ENCODE results near the gene TMEM208. TPM values are rescaled to one million over a fixed set of nuclear protein-coding genes. Genes with fewer than 3 reads are reported as not detected.

The TMEM208 gene
- total RNA-seq, 1 experiment from 2014 or later: 44.4 TPM

DNA sequence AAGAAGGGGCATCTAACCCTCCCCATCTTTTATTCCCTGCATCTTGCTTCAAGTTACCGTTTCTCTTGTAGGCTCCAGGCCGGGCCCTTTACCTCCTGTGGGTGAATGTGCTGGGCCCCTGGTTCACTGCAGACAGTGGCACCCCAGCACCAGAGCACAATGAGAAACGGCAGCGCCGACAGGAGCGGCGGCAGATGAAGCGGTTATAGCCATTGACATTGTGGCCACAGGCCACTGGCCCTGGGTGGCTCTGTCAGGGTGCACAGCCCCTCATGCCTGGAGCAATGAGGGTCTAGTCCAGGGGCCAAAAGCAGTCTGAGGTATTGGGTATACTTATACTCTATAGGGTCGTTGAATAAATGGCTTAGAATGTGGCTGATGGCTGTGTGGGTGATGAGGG is 2.0 kb downstream of the TMEM208 start:
- DNase-seq (ENCODE audit: unreplicated experiment): no peak
- TF ChIP-seq, protein P1, sequence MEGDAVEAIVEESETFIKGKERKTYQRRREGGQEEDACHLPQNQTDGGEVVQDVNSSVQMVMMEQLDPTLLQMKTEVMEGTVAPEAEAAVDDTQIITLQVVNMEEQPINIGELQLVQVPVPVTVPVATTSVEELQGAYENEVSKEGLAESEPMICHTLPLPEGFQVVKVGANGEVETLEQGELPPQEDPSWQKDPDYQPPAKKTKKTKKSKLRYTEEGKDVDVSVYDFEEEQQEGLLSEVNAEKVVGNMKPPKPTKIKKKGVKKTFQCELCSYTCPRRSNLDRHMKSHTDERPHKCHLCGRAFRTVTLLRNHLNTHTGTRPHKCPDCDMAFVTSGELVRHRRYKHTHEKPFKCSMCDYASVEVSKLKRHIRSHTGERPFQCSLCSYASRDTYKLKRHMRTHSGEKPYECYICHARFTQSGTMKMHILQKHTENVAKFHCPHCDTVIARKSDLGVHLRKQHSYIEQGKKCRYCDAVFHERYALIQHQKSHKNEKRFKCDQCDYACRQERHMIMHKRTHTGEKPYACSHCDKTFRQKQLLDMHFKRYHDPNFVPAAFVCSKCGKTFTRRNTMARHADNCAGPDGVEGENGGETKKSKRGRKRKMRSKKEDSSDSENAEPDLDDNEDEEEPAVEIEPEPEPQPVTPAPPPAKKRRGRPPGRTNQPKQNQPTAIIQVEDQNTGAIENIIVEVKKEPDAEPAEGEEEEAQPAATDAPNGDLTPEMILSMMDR (IDR thresholded peaks at IDR 0.05; ENCODE audit: unreplicated experiment): no peak
- ChIA-PET POLR2A (interaction anchor here (0.6 to 4.9 kb wide), 5 partner anchors 9 to 333 kb away, joined by 4 to 87 read pairs (median 4); no protein-coding TSS in a partner anchor), CTCF (interaction anchor here (2.0 to 2.4 kb wide), 2 partner anchors 15 to 18 kb away, joined by 9 to 16 read pairs; no protein-coding TSS in a partner anchor)
- intact Hi-C loops (cut with micrococcal nuclease): no loop called here
- BruUV-seq (replicated peaks): no TSS peak
- no peaks in the 10 kb centered on the region for H3K9me3 Mint-ChIP-seq (ENCODE audit: unreplicated experiment)
- peaks cover 21% of the 10 kb centered on the region for H3K4me1 Mint-ChIP-seq (ENCODE audit: insufficient read depth, unreplicated experiment)
- no peaks in the 10 kb centered on the region for H3K27me3 Mint-ChIP-seq (ENCODE audit: insufficient read depth, unreplicated experiment)
- H3K4me3 Mint-ChIP-seq (ENCODE audit: unreplicated experiment): peak overlapping the region; percentile 99
- H3K27ac Mint-ChIP-seq (ENCODE audit: low read depth, unreplicated experiment): no peak overlapping the region
- peaks cover 47% of the 10 kb centered on the region for H3K36me3 Mint-ChIP-seq (ENCODE audit: insufficient read depth, unreplicated experiment)

- no peaks in the 10 kb centered on the region for H3K27me3 Mint-ChIP-seq (ENCODE audit: insufficient read depth, unreplicated experiment)
- H3K9me3 Mint-ChIP-seq (ENCODE audit: unreplicated experiment): no peaks in the 10 kb centered on the region
- ChIA-PET CTCF (interaction anchor here (0.7 kb wide), 1 partner anchor 347 kb away, joined by 3 read pairs; no protein-coding TSS in a partner anchor), POLR2A (interaction anchor here (1.2 kb wide), 1 partner anchor 14 kb away, joined by 3 read pairs; no protein-coding TSS in a partner anchor)
- H3K4me1 Mint-ChIP-seq (ENCODE audit: insufficient read depth, unreplicated experiment): peaks cover 21% of the 10 kb centered on the region
- no peak for DNase-seq (ENCODE audit: unreplicated experiment)
- intact Hi-C loops (cut with micrococcal nuclease): no loop called here
- no peak overlapping the region for H3K27ac Mint-ChIP-seq (ENCODE audit: low read depth, unreplicated experiment)
- peaks cover 59% of the 10 kb centered on the region for H3K36me3 Mint-ChIP-seq (ENCODE audit: insufficient read depth, unreplicated experiment)
- peak overlapping the region; percentile 14 for H3K4me3 Mint-ChIP-seq (ENCODE audit: unreplicated experiment)
- TF ChIP-seq, protein P1 (IDR thresholded peaks at IDR 0.05; ENCODE audit: unreplicated experiment): no peak
- no TSS peak for BruUV-seq (replicated peaks)
Measured at GRCh38 chr16:67229906-67230808, 3.2 kb downstream of the TMEM208 start.

DNA sequence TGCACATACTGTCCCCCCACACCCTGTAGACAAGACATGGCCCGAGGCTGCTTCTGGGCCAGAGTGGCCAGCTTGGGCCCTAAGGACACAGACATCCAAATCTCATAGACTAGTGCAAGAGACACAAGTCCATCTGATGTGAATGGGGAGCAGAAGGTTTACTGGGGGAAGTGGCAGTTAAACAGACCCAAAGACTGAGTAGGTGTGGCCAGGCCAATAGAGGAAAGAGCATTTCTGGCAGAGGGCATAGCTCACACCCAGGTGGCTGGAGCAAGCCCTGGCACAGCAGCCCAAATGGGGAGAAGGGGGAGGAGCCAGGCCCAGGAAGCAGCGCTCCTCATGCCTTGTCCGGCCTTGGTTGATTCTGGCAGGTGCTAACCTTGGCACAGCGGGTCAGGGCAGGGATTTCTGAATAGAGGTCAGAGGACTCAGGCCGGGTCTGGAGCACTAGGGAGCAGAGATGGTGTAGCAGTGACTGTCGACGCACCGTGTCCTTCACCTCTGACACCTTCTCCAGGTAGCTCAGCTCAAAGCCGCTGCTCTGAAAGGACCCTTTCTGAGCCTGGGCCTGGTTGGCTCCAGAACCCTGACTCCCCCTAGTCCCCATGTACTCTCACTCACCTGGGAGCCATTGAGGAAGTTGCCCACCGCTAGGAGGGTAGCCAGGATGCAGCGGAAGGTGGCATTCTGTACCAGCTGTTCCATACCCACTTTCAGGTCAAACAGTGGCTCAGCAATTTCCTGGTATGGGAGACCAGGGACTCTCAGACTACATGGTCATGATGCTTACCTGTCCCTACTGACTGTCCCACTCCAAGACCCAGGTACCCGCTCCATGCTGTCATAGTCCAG is 4.1 kb downstream of the TMEM208 start:
- Mint-ChIP-seq H3K4me3 (ENCODE audit: unreplicated experiment) (no peak overlapping the region), H3K4me1 (ENCODE audit: insufficient read depth, unreplicated experiment) (peaks cover 17% of the 10 kb centered on the region), H3K36me3 (ENCODE audit: insufficient read depth, unreplicated experiment) (peaks cover 65% of the 10 kb centered on the region), H3K27me3 (ENCODE audit: insufficient read depth, unreplicated experiment) (no peaks in the 10 kb centered on the region), H3K27ac (ENCODE audit: low read depth, unreplicated experiment) (no peak overlapping the region), H3K9me3 (ENCODE audit: unreplicated experiment) (no peaks in the 10 kb centered on the region)
- intact Hi-C loops (cut with micrococcal nuclease): no loop called here
- TF ChIP-seq, protein P1 (IDR thresholded peaks at IDR 0.05; ENCODE audit: unreplicated experiment): no peak
- CTCF ChIA-PET: interaction anchor here (0.6 kb wide), 1 partner anchor 1054 kb away, joined by 3 read pairs; no protein-coding TSS in a partner anchor
- no peak for DNase-seq (ENCODE audit: unreplicated experiment)
- BruUV-seq (replicated peaks): no TSS peak
- POLR2A ChIA-PET: no interaction called here
